Colonic mucosa (tissue), 4 donors: ENCODE measurements around the gene NTN3. TPM values are rescaled to one million over a fixed set of nuclear protein-coding genes. Genes with fewer than 3 reads are reported as not detected.

Experiments used
- DNase-seq: peaks from one replicate; pipeline ENCODE4 v3.0.0-alpha.2; 2020
- H3K27ac ChIP-seq: fragments of 200-600 bp; one replicate; pipeline ENCODE4 v1.8.0; 2021
- H3K27me3 ChIP-seq: fragments of 200-600 bp; one replicate; pipeline ENCODE4 v1.8.0; 2021
- H3K36me3 ChIP-seq: fragments of 200-600 bp; one replicate; pipeline ENCODE4 v1.8.0; 2021
- H3K4me1 ChIP-seq: fragments of 200-600 bp; one replicate; pipeline ENCODE4 v1.8.0; 2021; ENCODE audit warnings: mild to moderate bottlenecking
- H3K4me3 ChIP-seq: fragments of 200-600 bp; one replicate; pipeline ENCODE4 v1.8.0; 2021
- H3K9ac ChIP-seq, 2 donors: one replicate each; pipeline ENCODE4 v1.7.0; 2013; ENCODE audit warnings: control low read depth in 2 of 2, low read depth in 2 of 2, low read length in 2 of 2
- H3K9me3 ChIP-seq: fragments of 200-600 bp; one replicate; pipeline ENCODE4 v1.8.0; 2021
- intact Hi-C: fragments of 100-400 bp; cut with DNase I; formaldehyde crosslinking; loops from one replicate; pipeline ENCODE4 v1.14.1; 2022
- total RNA-seq, 2 donors: library from RNA; stranded (reverse); fragmentation: NEBNext Ultra II Directional in 1 of 2; extraction: Animal tissue kit (Norgen Biotek cat#: 25700) in 1 of 2; gene quantifications; one replicate each; pipeline ENCODE4 v1.2.1, GENCODE V29; 2021
- TF ChIP-seq, protein P1 (sequence below): fragments of 200-600 bp; IDR thresholded peaks from one replicate; pipeline ENCODE4 v1.8.0; 2022; ENCODE audit warnings: antibody characterized with exemption, mild to moderate bottlenecking
- donor health status: healthy.
- donor health status: DM: no; HTN: no; CAD: no.
- donor health status: DM: no; HTN: no; CAD: no.

NTN3 gene
- total RNA-seq, 2 donors from 2014 or later = not detected

DNA sequence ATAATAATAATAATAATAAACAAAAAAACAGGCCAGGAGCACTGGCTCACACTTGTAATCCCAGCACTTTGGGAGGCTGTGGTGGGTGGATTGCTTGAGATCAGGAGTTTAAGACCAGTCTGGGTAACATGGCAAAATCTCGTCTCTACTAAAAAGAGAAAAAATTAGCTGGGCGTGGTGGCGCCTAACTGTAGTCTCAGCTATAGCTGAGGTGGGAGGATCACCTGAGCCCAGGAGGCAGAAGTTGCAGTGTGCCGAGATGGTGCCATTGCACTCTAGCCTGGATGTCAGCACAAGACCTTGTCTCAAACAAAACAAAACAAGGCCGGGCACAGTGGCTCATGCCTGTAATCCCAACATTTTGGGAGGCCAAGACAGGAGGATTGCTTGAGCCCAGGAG lies 23.9 kb downstream of the NTN3 start:
- Histone ChIP-seq H3K4me3 (no peak overlapping the region), H3K4me1 (peaks cover 7% of the 10 kb centered on the region), H3K27ac (no peak overlapping the region), H3K36me3 (no peaks in the 10 kb centered on the region), H3K27me3 (no peaks in the 10 kb centered on the region), H3K9me3 (no peaks in the 10 kb centered on the region), H3K9ac (no peak overlapping the region)
- DNase-seq = no peak
- TF ChIP-seq, protein P1, sequence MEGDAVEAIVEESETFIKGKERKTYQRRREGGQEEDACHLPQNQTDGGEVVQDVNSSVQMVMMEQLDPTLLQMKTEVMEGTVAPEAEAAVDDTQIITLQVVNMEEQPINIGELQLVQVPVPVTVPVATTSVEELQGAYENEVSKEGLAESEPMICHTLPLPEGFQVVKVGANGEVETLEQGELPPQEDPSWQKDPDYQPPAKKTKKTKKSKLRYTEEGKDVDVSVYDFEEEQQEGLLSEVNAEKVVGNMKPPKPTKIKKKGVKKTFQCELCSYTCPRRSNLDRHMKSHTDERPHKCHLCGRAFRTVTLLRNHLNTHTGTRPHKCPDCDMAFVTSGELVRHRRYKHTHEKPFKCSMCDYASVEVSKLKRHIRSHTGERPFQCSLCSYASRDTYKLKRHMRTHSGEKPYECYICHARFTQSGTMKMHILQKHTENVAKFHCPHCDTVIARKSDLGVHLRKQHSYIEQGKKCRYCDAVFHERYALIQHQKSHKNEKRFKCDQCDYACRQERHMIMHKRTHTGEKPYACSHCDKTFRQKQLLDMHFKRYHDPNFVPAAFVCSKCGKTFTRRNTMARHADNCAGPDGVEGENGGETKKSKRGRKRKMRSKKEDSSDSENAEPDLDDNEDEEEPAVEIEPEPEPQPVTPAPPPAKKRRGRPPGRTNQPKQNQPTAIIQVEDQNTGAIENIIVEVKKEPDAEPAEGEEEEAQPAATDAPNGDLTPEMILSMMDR = no peak
- intact Hi-C loops = loop anchor here (5.0 kb wide), 2 partner anchors 63 to 158 kb away; no protein-coding TSS in a partner anchor

DNA sequence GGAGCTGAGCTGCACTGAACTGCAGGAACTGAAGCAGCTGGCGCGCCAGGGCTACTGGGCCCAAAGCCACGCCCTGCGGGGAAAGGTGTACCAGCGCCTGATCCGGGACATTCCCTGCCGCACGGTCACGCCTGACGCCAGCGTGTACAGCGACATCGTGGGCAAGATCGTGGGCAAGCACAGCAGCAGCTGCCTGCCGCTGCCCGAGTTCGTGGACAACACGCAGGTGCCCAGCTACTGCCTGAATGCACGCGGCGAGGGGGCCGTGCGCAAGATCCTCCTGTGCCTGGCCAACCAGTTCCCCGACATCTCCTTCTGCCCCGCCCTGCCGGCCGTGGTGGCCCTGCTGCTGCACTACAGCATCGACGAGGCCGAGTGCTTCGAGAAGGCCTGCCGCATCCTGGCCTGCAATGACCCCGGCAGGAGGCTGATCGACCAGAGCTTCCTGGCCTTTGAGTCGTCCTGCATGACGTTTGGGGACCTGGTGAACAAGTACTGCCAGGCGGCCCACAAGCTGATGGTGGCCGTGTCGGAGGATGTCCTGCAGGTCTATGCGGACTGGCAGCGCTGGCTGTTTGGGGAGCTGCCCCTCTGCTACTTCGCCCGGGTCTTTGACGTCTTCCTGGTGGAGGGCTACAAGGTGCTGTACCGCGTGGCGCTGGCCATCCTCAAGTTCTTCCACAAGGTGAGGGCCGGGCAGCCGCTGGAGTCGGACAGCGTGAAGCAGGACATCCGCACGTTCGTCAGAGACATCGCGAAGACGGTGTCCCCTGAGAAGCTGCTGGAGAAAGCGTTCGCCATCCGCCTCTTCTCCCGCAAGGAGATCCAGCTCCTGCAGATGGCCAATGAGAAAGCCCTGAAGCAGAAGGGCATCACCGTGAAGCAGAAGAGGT lies 25.4 kb downstream of the NTN3 start:
- TF ChIP-seq, protein P1 = no peak
- Histone ChIP-seq H3K9me3 (no peaks in the 10 kb centered on the region), H3K4me1 (peaks cover 6% of the 10 kb centered on the region), H3K9ac (no peak overlapping the region), H3K27me3 (no peaks in the 10 kb centered on the region), H3K27ac (no peak overlapping the region), H3K4me3 (no peak overlapping the region), H3K36me3 (no peaks in the 10 kb centered on the region)
- intact Hi-C loops = loop anchor here (5.0 kb wide), 2 partner anchors 64 to 159 kb away; no protein-coding TSS in a partner anchor
- DNase-seq = no peak

DNA sequence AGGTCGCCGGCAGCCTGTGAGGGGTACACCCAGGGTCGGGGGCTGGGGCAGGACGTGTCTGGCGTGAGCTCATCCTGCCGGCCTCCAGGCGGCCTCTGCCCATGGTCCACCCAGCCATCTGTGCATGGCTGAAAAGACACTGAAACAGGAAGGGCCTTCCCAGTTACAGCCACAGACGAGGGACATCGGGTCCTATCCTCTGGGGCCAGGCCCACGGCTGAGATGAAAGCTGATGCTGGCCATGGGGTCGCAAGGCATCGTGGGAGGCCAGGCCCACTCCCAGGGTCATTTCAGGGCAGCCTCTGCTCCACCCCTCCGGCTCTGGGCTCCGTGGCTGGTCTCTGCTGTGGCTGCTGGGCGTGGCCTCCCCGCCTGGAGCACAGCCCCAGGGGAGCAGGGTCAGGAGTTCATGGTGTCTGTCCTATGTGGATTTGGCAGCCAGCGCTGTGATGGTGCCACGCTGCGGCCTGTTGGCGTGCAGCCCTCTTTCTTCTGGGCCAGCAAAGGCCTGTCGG lies 26.1 kb downstream of the NTN3 start:
- H3K9me3 ChIP-seq = no peaks in the 10 kb centered on the region
- no peak overlapping the region for H3K9ac ChIP-seq
- no peaks in the 10 kb centered on the region for H3K36me3 ChIP-seq
- no peak overlapping the region for H3K4me3 ChIP-seq
- H3K27ac ChIP-seq = no peak overlapping the region
- H3K4me1 ChIP-seq = peaks cover 3% of the 10 kb centered on the region
- intact Hi-C loops = loop anchor here (5.0 kb wide), 2 partner anchors 65 to 160 kb away; no protein-coding TSS in a partner anchor
- DNase-seq = no peak
- no peaks in the 10 kb centered on the region for H3K27me3 ChIP-seq
- TF ChIP-seq, protein P1 = no peak

DNA sequence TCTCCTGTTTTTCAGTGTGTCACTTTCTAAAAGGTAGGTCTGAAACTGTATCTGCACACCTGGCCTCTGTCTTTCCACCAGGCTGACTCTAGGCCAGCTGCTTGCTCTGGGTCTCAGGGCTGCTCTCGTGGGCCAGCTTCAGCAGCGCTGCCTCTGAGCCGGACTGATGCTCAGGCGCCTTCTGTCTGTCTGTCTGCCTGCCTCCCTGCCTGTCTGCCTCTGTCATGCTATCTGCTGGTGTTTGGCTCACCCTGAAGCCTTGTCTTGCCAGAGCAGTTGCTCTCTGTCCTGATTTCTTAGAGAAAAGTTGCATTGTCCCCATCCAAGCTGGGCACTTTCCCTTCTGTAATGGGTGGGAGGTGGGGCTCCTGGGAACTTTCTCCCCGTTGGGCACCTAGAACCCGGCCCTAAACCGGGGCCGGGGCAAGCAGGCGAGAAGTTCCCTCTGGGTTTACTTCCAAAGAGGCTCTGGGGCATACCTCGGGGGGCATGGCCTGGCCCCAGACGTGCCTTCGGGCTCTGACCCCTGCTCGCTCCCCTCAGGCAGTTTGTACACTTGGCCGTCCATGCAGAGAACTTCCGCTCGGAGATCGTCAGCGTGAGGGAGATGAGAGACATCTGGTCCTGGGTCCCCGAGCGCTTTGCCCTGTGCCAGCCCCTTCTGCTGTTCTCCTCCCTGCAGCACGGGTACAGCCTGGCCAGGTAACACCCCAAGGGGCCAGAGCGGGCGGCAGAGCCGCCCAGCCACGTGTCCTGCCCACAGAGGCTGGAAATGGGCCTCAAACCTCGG lies 26.8 kb downstream of the NTN3 start:
- Histone ChIP-seq H3K27ac (no peak overlapping the region), H3K36me3 (no peaks in the 10 kb centered on the region), H3K9me3 (no peaks in the 10 kb centered on the region), H3K4me3 (no peak overlapping the region), H3K27me3 (no peaks in the 10 kb centered on the region), H3K4me1 (peaks cover 5% of the 10 kb centered on the region), H3K9ac (no peak overlapping the region)
- intact Hi-C loops = loop anchor here (5.0 kb wide), 2 partner anchors 66 to 161 kb away; no protein-coding TSS in a partner anchor
- DNase-seq = no peak
- TF ChIP-seq, protein P1 = no peak
